ENCODE measurements around the gene RXRA.

- TF ChIP-seq, protein P1, sequence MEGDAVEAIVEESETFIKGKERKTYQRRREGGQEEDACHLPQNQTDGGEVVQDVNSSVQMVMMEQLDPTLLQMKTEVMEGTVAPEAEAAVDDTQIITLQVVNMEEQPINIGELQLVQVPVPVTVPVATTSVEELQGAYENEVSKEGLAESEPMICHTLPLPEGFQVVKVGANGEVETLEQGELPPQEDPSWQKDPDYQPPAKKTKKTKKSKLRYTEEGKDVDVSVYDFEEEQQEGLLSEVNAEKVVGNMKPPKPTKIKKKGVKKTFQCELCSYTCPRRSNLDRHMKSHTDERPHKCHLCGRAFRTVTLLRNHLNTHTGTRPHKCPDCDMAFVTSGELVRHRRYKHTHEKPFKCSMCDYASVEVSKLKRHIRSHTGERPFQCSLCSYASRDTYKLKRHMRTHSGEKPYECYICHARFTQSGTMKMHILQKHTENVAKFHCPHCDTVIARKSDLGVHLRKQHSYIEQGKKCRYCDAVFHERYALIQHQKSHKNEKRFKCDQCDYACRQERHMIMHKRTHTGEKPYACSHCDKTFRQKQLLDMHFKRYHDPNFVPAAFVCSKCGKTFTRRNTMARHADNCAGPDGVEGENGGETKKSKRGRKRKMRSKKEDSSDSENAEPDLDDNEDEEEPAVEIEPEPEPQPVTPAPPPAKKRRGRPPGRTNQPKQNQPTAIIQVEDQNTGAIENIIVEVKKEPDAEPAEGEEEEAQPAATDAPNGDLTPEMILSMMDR (IDR thresholded peaks at IDR 0.05; ENCODE audit: poor library complexity, severe bottlenecking), result no peak
- TF ChIP-seq EP300 (conservative IDR thresholded peaks at IDR 0.05; ENCODE audit: poor library complexity, severe bottlenecking) (no peak), MXI1 (conservative IDR thresholded peaks at IDR 0.05; ENCODE audit: poor library complexity, severe bottlenecking) (no peak), TAF1 (IDR thresholded peaks at IDR 0.05; ENCODE audit: low read depth) (no peak), EZH2 (IDR thresholded peaks at IDR 0.05; ENCODE audit: borderline replicate concordance, insufficient read depth, low read length, poor library complexity, severe bottlenecking) (no peak), RAD21 (conservative IDR thresholded peaks at IDR 0.05) (no peak)
These were observed 1.0 kb upstream of the RXRA start for GRCh38 chr9:134325096-134325812.
